Measurements from ENCODE around the gene KRT13.

DNA sequence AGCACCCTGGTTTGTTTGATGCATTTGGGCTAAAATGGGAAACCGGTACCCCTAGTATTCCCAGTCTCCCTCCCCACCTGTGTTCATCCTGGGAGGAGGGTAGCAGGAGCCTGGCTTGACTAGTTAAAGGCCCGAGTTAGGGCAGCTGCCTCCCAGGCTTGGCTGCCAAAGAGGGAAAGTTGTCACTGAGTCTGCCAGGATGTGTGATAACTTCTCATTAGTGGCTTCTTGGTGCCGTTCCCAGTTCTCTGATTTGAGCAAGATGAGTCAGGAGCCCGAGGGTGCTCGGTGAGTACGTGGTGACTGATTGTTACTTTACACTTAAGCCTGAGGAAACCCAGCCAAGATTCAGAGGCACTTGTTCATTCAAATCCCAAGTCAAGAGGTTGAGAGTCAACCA, 40.7 kb downstream of the KRT13 start:
- TF ChIP-seq, protein P1, sequence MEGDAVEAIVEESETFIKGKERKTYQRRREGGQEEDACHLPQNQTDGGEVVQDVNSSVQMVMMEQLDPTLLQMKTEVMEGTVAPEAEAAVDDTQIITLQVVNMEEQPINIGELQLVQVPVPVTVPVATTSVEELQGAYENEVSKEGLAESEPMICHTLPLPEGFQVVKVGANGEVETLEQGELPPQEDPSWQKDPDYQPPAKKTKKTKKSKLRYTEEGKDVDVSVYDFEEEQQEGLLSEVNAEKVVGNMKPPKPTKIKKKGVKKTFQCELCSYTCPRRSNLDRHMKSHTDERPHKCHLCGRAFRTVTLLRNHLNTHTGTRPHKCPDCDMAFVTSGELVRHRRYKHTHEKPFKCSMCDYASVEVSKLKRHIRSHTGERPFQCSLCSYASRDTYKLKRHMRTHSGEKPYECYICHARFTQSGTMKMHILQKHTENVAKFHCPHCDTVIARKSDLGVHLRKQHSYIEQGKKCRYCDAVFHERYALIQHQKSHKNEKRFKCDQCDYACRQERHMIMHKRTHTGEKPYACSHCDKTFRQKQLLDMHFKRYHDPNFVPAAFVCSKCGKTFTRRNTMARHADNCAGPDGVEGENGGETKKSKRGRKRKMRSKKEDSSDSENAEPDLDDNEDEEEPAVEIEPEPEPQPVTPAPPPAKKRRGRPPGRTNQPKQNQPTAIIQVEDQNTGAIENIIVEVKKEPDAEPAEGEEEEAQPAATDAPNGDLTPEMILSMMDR (IDR thresholded peaks at IDR 0.05; ENCODE audit: poor library complexity) = no peak
- TF ChIP-seq EZH2phosphoT487 (IDR thresholded peaks at IDR 0.05; ENCODE audit: low read depth, severe bottlenecking, unreplicated experiment) = no peak
- no peak for TF ChIP-seq EZH2 (IDR thresholded peaks at IDR 0.05; ENCODE audit: borderline replicate concordance)

Data from hepatocyte (in vitro differentiated cells).